Breast epithelium (tissue), 4 donors: ENCODE data around the gene STIM2. TPM values are rescaled to one million over a fixed set of nuclear protein-coding genes. Genes with fewer than 3 reads are reported as not detected.
A peak's percentile ranks its signal among the peaks of the same experiment; 100 is the strongest.
"Not testable (repeated sequence)": the region's sequence is repeated elsewhere in the genome, so short reads cannot be mapped to it uniquely, and the experiment has no call there.

ENCODE experiments used
- DNase-seq, 2 donors: peaks; one replicate each; pipeline ENCODE4 v3.0.0-alpha.2; 2019; ENCODE audit warnings: low spot score in 2 of 2
- H3K27ac ChIP-seq, 2 donors: fragments of 200-600 bp; sonication (generic) in 1 of 2; one replicate each; pipeline ENCODE4 v1.5.1; 2016 to 2019; ENCODE audit warnings: mild to moderate bottlenecking in 1 of 2
- H3K27me3 ChIP-seq, 2 donors: fragments of 200-600 bp; sonication (generic) in 1 of 2; one replicate each; pipeline versions ENCODE4 v1.5.1 to v1.6.0; 2017 to 2019; ENCODE audit warnings: control low read depth in 1 of 2, mild to moderate bottlenecking in 1 of 2
- H3K36me3 ChIP-seq: fragments of 200-600 bp; one replicate; pipeline ENCODE4 v1.5.1; 2019
- H3K4me1 ChIP-seq, 2 donors: fragments of 200-600 bp; sonication (generic); one replicate each; pipeline ENCODE4 v1.5.1; 2016 to 2019; ENCODE audit warnings: control low read depth in 1 of 2
- H3K4me3 ChIP-seq, 3 donors: fragments of 200-600 bp; sonication (generic); 1 replicate in 2 of 3; 2 replicates in 1 of 3; pipeline ENCODE4 v1.5.1; 2016 to 2019; ENCODE audit warnings: mild to moderate bottlenecking in 3 of 3, moderate library complexity in 2 of 3
- H3K9me3 ChIP-seq, 2 donors: fragments of 200-600 bp; sonication (generic) in 1 of 2; one replicate each; pipeline ENCODE4 v1.5.1; 2016 to 2019; ENCODE audit warnings: control low read depth in 1 of 2
- POLR2A ChIP-seq: fragments of 450-650 bp; IDR thresholded peaks from one replicate; pipeline ENCODE4 v1.6.1; 2016; ENCODE audit warnings: antibody characterized with exemption, mild to moderate bottlenecking, moderate library complexity
- POLR2AphosphoS5 ChIP-seq, 3 donors: sonication (generic); formaldehyde crosslinking; IDR thresholded peaks; one replicate each; pipeline ENCODE4 v1.6.1; 2017; ENCODE audit warnings: antibody characterized with exemption in 3 of 3
- intact Hi-C: fragments of 100-400 bp; cut with DNase I; formaldehyde crosslinking; loops from one replicate; pipeline ENCODE4 v1.15.1; 2023; ENCODE audit warnings: low total_unique reads
- total RNA-seq, 3 donors: library from RNA; depleted of rRNA; stranded (reverse); fragments of >200 nt; gene quantifications; one replicate each; pipeline ENCODE4 v1.1.0, GENCODE V29; 2016
- TF ChIP-seq, protein P1 (sequence below), 3 donors: fragments of 450-650 bp; IDR thresholded peaks; one replicate each; pipeline ENCODE4 v1.5.1; 2016 to 2017; ENCODE audit warnings: antibody characterized with exemption in 3 of 3, mild to moderate bottlenecking in 3 of 3, moderate library complexity in 3 of 3

STIM2 gene
- total RNA-seq, 3 donors from 2014 or later = 12.0 to 24.7 (median 23.3) TPM

DNA sequence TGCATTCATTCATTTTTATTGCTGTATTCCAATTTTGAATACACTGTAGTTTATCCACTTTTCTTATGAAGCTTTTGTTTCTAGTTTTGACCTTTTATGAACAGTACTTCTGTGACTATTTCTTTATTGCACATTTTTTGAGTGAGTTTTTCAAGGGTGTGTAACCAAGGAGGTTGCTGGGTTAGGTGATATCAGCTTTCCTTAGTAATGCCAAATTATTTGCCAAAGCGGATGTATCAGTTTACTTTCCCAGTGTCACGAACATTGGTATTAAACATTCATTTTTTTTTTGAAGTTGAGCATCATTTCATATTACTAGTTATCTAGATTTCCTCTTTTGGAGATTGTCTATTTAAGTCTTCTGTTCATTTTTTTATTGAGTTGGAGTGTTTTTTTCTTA lies 32.9 kb downstream of the STIM2 start:
- TF ChIP-seq POLR2A (no peak), POLR2AphosphoS5 (IDR thresholded peaks at IDR 0.05) (no peak)
- TF ChIP-seq, protein P1, sequence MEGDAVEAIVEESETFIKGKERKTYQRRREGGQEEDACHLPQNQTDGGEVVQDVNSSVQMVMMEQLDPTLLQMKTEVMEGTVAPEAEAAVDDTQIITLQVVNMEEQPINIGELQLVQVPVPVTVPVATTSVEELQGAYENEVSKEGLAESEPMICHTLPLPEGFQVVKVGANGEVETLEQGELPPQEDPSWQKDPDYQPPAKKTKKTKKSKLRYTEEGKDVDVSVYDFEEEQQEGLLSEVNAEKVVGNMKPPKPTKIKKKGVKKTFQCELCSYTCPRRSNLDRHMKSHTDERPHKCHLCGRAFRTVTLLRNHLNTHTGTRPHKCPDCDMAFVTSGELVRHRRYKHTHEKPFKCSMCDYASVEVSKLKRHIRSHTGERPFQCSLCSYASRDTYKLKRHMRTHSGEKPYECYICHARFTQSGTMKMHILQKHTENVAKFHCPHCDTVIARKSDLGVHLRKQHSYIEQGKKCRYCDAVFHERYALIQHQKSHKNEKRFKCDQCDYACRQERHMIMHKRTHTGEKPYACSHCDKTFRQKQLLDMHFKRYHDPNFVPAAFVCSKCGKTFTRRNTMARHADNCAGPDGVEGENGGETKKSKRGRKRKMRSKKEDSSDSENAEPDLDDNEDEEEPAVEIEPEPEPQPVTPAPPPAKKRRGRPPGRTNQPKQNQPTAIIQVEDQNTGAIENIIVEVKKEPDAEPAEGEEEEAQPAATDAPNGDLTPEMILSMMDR (IDR thresholded peaks at IDR 0.05) = no peak
- Histone ChIP-seq H3K36me3 (no peaks in the 10 kb centered on the region), H3K27me3 (no peaks in the 10 kb centered on the region), H3K4me3 (no peak overlapping the region), H3K9me3 (no peaks in the 10 kb centered on the region), H3K4me1 (no peaks in the 10 kb centered on the region), H3K27ac (peak overlapping the region in 1 of 2 donors; percentile 13)
- DNase-seq = no peak
- intact Hi-C loops = no loop called here

DNA sequence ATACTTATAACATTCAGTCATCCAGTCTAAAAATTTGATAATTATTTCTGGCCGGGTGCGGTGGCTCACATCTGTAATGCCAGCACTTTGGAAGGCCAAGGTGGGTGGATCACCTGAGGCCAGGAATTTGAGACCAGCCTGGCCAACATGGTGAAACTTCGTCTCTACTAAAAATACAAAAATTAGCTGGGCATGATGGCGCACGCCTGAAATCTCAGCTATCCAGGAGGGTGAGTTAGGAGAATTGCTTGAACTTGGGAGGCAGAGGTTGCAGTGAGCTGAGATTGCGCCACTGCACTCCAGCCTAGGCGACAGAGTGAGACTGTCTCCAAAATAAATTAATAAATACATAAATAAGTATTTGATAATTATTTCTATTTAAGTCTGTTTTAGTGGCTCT lies 34.2 kb downstream of the STIM2 start:
- H3K4me1 ChIP-seq, H3K9me3 ChIP-seq, intact Hi-C loops, H3K4me3 ChIP-seq, H3K27me3 ChIP-seq, H3K36me3 ChIP-seq: not testable (repeated sequence)
- DNase-seq = peak in 1 of 2 donors; percentile 81
- peak overlapping the region in 1 of 2 donors; percentile 52 for H3K27ac ChIP-seq

DNA sequence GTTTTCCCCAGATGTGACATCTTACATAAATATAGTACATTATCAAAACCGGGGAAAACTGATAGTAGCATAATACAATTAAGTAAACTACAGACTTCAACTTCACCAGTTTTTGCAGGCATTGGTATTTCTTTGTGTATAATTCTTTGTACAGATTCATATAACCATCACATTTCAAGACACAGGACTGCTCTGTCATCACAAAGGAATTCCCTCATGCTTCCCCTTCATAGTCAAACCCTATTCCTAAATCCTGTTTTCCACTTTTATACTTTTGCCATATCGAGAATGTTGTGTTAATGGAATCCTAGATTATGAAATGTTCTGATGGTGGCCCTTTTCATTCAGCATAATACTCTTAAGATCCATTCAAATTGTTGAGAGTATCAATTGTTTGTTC lies 36.0 kb downstream of the STIM2 start:
- Histone ChIP-seq H3K36me3 (no peaks in the 10 kb centered on the region), H3K27me3 (no peaks in the 10 kb centered on the region), H3K4me1 (no peaks in the 10 kb centered on the region), H3K4me3 (no peak overlapping the region), H3K27ac (peak overlapping the region in 1 of 2 donors; percentile 1), H3K9me3 (no peaks in the 10 kb centered on the region)
- TF ChIP-seq, protein P1 (IDR thresholded peaks at IDR 0.05) = no peak
- DNase-seq = no peak
- intact Hi-C loops = no loop called here

DNA sequence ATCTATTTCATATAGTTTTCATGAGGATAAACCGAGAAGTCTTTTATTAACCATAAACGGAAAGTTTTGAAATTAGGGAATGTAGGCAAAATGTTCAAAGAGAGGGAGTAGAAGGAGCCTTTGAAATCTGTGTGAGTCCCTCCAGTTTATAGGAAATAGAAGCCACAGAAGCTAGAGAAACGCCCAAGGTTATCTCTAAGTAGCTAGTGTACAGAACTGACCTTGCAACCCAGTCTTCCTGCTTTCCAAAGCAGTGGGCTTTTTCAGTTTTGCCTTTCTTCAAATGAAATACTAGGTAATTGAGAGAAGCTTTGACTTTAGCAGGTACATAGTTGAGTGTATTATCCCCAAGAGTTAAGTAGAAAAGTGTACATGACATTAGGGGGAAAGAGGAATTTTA lies 39.4 kb downstream of the STIM2 start:
- Histone ChIP-seq H3K27ac (no peak overlapping the region), H3K4me1 (no peaks in the 10 kb centered on the region), H3K9me3 (no peaks in the 10 kb centered on the region), H3K36me3 (no peaks in the 10 kb centered on the region), H3K27me3 (no peaks in the 10 kb centered on the region), H3K4me3 (no peak overlapping the region)
- DNase-seq = no peak
- intact Hi-C loops = no loop called here
- TF ChIP-seq POLR2AphosphoS5 (IDR thresholded peaks at IDR 0.05) = no peak
- TF ChIP-seq, protein P1 (IDR thresholded peaks at IDR 0.05) = no peak
- no peak for TF ChIP-seq POLR2A

DNA sequence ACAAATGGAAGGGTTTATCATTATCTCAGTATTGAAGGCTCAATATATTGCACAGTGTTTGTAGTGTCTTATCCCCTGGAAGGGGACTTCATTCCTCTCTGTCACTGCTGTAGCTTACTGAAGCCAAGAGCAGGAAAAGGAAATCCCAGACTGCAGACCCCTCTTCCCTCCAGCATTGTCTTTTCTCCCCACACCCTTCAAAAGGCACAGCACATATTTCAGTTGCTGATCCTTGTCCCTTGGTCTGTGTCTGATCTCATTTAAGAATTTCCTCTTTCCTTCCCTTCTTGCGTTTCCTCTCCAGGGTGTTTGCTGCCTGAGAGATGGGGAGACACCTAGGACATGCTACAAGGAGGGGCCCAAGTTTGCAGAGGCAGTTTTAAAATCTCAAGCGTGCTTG lies 40.1 kb downstream of the STIM2 start:
- H3K4me3 ChIP-seq = no peak overlapping the region
- no peak for DNase-seq
- no peaks in the 10 kb centered on the region for H3K4me1 ChIP-seq
- H3K9me3 ChIP-seq = no peaks in the 10 kb centered on the region
- no peak for TF ChIP-seq POLR2A
- TF ChIP-seq, protein P1 (IDR thresholded peaks at IDR 0.05) = no peak
- no peak for TF ChIP-seq POLR2AphosphoS5 (IDR thresholded peaks at IDR 0.05)
- H3K27ac ChIP-seq = no peak overlapping the region
- intact Hi-C loops = no loop called here
- H3K36me3 ChIP-seq = no peaks in the 10 kb centered on the region
- no peaks in the 10 kb centered on the region for H3K27me3 ChIP-seq

DNA sequence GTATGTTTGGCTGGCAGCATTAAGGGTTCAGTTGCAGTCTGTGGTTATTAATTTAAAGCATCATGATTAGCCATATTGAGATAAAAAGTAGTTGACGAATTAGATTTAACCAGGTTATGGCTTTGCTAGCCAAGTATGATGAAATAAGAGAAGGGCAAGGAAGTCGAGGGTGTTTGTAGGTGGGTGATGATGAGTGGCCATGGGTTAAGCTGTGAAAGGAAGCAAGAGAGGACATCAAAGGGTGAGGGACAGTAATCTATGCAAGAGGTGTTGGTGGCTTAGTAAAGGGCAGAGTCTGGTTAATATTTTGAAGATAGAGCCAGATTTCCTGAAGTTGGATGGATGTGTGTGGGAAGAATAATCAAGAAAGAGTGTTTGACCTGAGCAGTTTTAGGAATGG lies 44.5 kb downstream of the STIM2 start:
- no peaks in the 10 kb centered on the region for H3K36me3 ChIP-seq
- H3K27me3 ChIP-seq = no peaks in the 10 kb centered on the region
- no peak for DNase-seq
- no peak overlapping the region for H3K4me3 ChIP-seq
- no peak overlapping the region for H3K27ac ChIP-seq
- no peak for TF ChIP-seq POLR2AphosphoS5 (IDR thresholded peaks at IDR 0.05)
- no peak for TF ChIP-seq POLR2A
- TF ChIP-seq, protein P1 (IDR thresholded peaks at IDR 0.05) = no peak
- intact Hi-C loops = no loop called here
- no peaks in the 10 kb centered on the region for H3K4me1 ChIP-seq
- H3K9me3 ChIP-seq = no peaks in the 10 kb centered on the region
